ENCODE results near the gene DNAJC5.

DNA sequence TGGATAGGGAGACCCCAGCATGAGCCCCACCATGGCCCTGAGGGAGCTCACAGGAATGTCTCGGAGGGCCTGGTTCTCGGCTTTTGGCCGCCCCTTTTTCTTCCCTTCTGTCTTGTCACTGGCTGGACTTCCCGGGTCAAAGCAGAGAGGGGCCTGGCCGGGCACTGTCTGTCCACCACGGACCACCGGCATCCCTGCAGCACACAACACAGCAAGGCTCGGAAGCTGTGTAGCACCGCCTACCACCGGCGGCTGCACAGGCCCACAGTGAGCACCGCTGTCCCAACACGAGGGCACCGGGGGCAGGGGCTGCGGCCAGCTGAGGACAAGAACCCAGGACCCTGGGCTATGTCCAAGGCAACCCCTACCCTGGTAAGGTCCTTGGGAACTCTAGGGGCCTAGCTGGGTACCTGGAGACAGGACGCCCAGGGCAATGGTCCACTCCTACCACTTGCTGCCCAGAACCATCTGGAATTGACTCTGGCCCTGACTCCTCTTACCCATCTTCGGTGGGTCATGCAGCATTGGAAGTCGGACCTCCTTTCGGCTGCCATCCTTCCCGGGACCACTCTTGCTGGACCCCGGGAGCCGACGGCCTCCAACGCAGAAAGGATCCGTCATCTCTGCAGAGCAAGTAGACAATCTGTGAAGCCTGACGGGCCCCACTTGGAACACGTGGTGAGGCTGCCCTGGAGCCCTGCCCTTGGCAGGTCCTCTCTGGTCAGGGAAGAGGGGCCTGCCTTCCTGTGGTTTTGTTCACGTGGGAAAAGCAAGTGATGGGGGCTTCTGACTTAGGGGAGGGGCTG lies 72.6 kb downstream of the DNAJC5 start:
- TF ChIP-seq, protein P1, sequence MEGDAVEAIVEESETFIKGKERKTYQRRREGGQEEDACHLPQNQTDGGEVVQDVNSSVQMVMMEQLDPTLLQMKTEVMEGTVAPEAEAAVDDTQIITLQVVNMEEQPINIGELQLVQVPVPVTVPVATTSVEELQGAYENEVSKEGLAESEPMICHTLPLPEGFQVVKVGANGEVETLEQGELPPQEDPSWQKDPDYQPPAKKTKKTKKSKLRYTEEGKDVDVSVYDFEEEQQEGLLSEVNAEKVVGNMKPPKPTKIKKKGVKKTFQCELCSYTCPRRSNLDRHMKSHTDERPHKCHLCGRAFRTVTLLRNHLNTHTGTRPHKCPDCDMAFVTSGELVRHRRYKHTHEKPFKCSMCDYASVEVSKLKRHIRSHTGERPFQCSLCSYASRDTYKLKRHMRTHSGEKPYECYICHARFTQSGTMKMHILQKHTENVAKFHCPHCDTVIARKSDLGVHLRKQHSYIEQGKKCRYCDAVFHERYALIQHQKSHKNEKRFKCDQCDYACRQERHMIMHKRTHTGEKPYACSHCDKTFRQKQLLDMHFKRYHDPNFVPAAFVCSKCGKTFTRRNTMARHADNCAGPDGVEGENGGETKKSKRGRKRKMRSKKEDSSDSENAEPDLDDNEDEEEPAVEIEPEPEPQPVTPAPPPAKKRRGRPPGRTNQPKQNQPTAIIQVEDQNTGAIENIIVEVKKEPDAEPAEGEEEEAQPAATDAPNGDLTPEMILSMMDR (conservative IDR thresholded peaks at IDR 0.05; ENCODE audit: low read depth, low read length), result no peak
- no peak for TF ChIP-seq EZH2 (IDR thresholded peaks at IDR 0.05; ENCODE audit: borderline replicate concordance, low read depth, low read length, poor library complexity, severe bottlenecking)

Data from A673 (cell line).